ENCODE data around the gene RAET1G. TPM values are rescaled to one million over a fixed set of nuclear protein-coding genes. Genes with fewer than 3 reads are reported as not detected.
"Not testable (repeated sequence)": the region's sequence is repeated elsewhere in the genome, so short reads cannot be mapped to it uniquely, and the experiment has no call there.

RAET1G gene
- total RNA-seq, 2 experiments from 2014 or later: not detected

DNA sequence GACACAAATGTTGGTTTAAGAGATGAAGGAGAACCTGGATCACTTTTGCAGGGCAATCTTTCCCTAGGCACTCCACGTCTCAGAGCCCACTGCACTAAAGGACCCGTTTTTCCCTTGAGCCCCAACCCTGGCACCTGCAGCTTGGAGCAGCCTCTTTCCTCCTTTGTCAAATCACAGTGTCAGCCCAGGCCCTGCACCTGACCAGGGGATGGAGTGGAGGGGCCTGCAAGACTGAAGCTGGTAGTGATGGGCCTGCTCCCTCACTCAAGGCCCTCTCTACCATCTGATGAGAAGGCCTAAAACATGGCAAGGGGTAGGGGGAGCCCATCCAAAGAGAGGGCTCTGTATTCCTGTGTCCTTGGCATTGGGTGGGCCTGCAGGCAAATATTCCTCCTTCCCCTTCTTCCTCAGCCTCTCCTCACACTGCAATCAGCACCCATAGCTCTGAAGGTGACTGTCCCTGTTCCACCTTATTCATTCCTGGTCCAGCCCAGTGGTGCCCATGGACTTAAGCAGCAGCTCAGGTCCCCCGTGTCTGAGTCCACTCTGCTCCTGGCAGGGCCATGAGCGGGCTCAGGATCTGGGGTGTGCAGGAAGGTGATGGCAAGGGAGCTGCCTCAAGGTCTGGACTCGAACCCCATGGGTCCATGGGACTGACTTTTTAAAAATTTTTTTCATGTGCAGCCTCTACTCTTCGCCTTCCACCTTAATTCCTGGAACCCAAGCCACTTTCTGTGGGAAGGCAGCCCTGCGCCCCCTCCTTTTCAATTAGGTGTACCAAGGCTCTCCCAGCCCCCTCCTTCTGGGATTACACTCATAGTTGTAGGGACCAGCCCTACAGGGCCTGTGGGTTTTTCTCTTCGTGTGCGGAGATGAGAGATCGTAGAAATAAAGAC is 6.7 kb downstream of the RAET1G start:
- no peaks in the 10 kb centered on the region for H3K9me3 Mint-ChIP-seq
- H3K4me1 Mint-ChIP-seq: peaks cover 2% of the 10 kb centered on the region
- H3K27ac Mint-ChIP-seq: no peak overlapping the region
- H3K4me3 Mint-ChIP-seq: no peak overlapping the region
- H3K36me3 Mint-ChIP-seq: no peaks in the 10 kb centered on the region
- peaks cover 26% of the 10 kb centered on the region for H3K27me3 Mint-ChIP-seq
- DNase-seq: no peak

DNA sequence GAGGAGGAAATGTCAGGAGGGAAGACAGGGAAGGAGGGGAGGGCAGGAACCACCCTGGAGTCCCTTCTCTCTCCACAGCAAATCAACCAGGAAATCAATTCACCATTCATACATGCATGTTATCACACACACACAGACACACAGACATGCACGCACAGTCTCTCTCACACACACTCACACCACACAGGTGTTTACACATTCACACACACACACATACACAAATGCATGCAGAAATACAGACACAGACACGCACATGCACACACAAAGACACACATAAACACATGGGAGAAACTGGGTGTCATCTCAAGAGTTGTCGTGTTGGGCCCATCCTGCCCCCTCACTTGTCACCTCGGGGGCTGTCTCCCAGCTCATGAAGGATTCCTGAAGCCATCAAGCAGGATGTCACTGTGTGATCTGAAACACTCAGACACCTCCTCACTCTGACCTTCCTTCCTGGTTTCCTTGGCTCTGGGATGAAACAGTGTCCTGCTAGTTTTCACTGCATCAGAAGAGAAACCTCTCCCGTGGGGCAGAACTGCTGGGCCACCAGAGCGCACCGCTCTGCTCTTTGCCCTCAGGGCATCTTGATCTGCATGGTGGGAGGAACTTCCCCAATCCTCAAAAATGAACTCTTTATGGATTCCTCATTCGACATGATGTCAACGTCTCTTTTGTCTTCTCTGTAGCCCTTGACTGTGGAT is 9.2 kb downstream of the RAET1G start:
- Mint-ChIP-seq H3K27ac (no peak overlapping the region), H3K36me3 (no peaks in the 10 kb centered on the region), H3K27me3 (peaks cover 11% of the 10 kb centered on the region), H3K4me3 (no peak overlapping the region), H3K9me3 (peaks cover 4% of the 10 kb centered on the region), H3K4me1 (peaks cover 2% of the 10 kb centered on the region)
- no peak for DNase-seq

DNA sequence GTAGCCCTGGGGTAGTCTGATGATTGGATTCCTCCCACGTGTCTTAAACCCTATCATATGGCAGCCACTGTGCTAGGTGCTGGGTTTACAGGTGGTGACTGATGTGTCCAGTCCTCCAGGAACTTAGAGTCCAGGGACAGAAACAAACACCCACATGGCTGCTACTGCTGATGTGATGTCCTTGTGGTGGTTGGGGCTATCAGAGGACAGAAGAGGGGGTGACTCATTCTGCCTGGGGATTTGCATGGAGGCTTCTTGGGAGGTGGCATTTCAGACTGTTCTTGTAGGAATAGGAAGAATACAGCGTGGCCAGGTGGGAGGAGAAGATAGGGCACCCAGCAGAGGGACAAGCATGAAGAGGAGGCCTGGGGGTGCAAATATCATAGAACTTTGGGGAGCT is 9.8 kb downstream of the RAET1G start:
- H3K36me3 Mint-ChIP-seq: no peaks in the 10 kb centered on the region
- H3K4me1 Mint-ChIP-seq: peaks cover 2% of the 10 kb centered on the region
- H3K27me3 Mint-ChIP-seq: peaks cover 7% of the 10 kb centered on the region
- H3K27ac Mint-ChIP-seq: no peak overlapping the region
- no peak for DNase-seq
- H3K9me3 Mint-ChIP-seq: peaks cover 7% of the 10 kb centered on the region
- no peak overlapping the region for H3K4me3 Mint-ChIP-seq

DNA sequence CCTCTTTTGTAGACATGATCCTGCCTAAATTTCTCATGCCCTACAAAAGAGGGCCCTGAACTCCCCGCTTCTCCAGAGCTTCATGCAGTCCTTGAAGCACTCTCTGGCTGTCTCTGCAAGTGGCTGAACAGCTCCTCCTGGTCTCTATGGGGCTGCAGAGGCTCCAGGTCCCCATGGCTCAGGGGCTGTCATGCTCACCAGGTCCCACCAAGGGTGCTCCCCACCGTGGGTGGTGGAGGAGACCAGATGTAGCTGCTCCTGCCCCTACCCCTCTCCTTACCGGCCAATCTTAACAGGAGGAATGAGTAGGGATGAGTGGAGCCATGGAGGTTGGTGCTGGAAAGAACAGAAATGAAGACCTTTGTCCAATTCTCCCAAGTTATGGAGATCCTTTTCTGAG is 10.2 kb downstream of the RAET1G start:
- not testable (repeated sequence) for H3K36me3 Mint-ChIP-seq, H3K4me3 Mint-ChIP-seq, DNase-seq, H3K27me3 Mint-ChIP-seq, H3K4me1 Mint-ChIP-seq, H3K9me3 Mint-ChIP-seq, H3K27ac Mint-ChIP-seq

DNA sequence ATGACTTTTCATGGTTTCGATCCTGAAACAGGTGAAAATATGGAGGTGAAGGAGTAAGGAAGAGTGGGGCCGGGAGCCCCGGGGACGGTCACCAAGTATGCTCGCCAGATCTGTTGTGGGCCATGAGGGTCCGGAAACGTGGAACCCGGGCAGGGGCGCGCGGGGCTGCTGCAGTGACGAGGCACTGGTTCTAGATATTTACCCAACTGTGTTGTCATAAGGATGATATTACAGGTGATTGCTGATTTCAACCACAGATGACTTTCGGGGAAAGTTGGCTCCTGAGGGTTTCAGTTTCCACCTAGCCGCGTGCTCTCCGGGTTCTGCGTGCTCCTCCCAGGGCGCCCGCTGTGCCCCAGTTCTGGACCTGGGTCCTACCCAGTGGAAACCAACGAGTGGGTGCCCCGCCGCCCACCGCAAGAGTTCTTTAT is 12.2 kb downstream of the RAET1G start:
- Mint-ChIP-seq H3K9me3 (peaks cover 9% of the 10 kb centered on the region), H3K4me3 (no peak overlapping the region), H3K36me3 (no peaks in the 10 kb centered on the region), H3K27me3 (peaks cover 7% of the 10 kb centered on the region), H3K27ac (no peak overlapping the region), H3K4me1 (no peaks in the 10 kb centered on the region)
- DNase-seq: no peak

DNA sequence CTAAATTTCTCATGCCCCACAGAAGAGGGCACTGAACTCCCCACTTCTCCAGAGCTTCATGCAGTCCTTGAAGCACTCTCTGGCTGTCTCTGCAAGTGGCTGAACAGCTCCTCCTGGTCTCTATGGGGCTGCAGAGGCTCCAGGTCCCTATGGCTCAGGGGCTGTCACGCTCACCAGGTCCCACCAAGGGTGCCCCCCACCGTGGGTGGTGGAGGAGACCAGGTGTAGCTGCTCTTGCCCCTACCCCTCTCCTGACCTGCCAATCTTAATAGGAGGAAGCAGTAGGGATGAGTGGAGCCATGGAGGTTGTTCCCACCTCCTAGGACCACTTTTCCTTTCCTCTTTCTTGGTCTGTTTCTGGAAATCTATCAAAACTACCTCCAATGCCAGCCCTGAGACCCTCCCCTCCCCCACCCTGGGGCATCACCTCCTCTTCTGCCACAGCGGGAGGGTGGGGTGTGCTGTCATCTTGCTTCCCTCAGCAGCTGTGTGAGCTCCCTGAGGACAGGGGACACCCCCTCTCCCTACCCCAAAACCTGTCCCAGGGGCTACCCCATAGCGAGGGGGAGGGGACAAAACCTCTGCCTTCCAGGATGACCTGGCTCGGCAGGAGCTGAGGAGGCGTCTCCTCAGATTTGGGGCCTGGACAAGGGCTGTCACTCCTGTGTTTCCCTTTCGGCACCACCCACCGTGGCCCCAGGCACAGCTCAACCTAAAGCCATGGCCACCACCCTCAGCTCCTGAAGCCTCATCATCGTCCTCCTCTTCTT is 13.0 kb downstream of the RAET1G start:
- no peak overlapping the region for H3K27ac Mint-ChIP-seq
- no peaks in the 10 kb centered on the region for H3K4me1 Mint-ChIP-seq
- no peak overlapping the region for H3K4me3 Mint-ChIP-seq
- peaks cover 9% of the 10 kb centered on the region for H3K9me3 Mint-ChIP-seq
- H3K36me3 Mint-ChIP-seq: no peaks in the 10 kb centered on the region
- no peak for DNase-seq
- H3K27me3 Mint-ChIP-seq: peaks cover 7% of the 10 kb centered on the region

DNA sequence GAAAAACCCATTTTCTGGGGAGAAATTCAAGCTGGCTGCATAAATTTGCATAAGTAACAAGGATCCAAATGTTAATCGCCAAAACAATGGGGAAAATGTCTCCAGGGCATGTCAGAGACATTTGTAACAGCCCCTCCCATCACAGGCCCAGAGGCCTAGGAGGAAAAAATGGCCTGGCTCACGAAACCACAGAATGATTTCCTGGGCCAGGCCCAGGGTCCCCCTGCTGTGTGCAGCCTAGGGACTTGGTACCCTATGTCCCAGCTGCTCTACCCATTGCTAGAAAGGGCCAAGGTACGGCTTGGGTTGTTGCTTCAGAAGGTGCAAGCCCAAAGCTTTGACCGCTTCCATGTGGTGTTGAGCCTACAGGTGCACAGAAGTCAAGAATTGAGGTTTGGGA is 14.4 kb downstream of the RAET1G start:
- not testable (repeated sequence) for H3K4me1 Mint-ChIP-seq, H3K9me3 Mint-ChIP-seq, H3K27me3 Mint-ChIP-seq, DNase-seq, H3K4me3 Mint-ChIP-seq, H3K36me3 Mint-ChIP-seq, H3K27ac Mint-ChIP-seq

DNA sequence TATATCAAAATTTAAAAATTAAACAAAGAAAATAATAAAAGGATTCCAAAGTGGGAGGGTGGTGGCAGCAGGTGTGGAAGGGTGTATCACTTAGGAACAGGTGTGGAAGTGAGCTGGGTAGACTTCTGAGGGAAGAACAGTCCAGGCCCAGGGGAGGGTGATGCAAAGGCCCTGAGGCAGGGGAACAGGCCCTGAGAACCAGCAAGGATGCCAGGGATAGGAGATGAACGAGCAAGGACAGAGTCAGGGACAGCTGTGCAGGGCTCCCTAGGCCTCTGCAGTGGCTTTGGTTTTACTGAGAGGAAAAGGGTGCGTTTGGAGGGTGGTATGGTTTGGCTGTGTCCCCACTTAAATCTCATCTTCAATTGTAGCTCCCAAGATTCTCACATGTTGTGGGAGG is 15.6 kb downstream of the RAET1G start:
- H3K4me1 Mint-ChIP-seq: no peaks in the 10 kb centered on the region
- peaks cover 11% of the 10 kb centered on the region for H3K27me3 Mint-ChIP-seq
- H3K27ac Mint-ChIP-seq: no peak overlapping the region
- no peak for DNase-seq
- H3K4me3 Mint-ChIP-seq: no peak overlapping the region
- no peaks in the 10 kb centered on the region for H3K36me3 Mint-ChIP-seq
- H3K9me3 Mint-ChIP-seq: peaks cover 9% of the 10 kb centered on the region

DNA sequence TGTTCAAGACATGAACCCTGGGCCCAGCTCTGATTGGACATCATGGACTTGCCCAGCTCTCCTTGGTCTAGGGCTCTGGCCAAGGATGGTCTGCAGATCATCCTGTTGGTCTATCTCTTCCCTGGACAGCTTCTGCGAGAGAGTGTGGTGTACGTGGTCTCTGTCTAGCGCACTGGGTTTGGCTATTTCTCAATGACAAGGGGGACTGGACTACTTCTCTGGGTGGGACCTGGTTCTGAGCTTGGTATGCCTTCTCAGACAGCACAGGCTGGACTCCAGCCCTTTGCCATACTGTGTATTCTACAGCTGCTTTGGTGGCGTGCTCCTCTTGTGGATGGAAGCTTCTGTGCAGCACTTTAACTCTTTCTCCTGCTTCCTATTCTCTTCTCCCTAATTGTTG is 16.5 kb downstream of the RAET1G start:
- peaks cover 9% of the 10 kb centered on the region for H3K9me3 Mint-ChIP-seq
- no peak overlapping the region for H3K4me3 Mint-ChIP-seq

DNA sequence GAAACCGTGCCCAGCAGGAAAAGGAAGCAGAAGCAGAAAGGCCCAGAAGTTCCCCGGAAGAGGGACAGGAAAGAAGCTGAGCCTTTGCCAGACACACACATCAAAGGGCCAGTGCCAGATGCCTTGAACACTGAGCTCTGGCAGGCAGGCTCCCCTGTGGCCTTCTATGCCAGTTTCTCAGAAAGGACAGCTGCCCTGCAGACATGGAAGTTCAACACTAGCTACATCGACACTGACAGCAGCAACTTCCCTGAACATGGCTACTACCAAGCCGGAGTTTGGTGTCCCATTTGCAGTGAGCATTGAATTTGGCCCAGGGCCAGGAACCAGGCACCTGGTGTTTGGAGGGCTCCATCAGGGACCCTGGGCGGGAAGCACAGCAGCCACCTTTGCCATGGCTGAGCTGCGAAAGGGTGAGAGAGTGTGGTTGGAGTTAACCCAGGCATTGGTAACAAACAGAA is 17.0 kb downstream of the RAET1G start:
- Mint-ChIP-seq H3K4me3 (no peak overlapping the region), H3K9me3 (peaks cover 9% of the 10 kb centered on the region), H3K27ac (no peak overlapping the region), H3K4me1 (no peaks in the 10 kb centered on the region), H3K36me3 (no peaks in the 10 kb centered on the region), H3K27me3 (peaks cover 4% of the 10 kb centered on the region)
- no peak for DNase-seq

More for the DNA sequence above, 16.5 kb downstream of the RAET1G start:
- no peak for DNase-seq
- no peaks in the 10 kb centered on the region for H3K36me3 Mint-ChIP-seq
- peaks cover 7% of the 10 kb centered on the region for H3K27me3 Mint-ChIP-seq
- H3K27ac Mint-ChIP-seq: no peak overlapping the region
- no peaks in the 10 kb centered on the region for H3K4me1 Mint-ChIP-seq

DNA sequence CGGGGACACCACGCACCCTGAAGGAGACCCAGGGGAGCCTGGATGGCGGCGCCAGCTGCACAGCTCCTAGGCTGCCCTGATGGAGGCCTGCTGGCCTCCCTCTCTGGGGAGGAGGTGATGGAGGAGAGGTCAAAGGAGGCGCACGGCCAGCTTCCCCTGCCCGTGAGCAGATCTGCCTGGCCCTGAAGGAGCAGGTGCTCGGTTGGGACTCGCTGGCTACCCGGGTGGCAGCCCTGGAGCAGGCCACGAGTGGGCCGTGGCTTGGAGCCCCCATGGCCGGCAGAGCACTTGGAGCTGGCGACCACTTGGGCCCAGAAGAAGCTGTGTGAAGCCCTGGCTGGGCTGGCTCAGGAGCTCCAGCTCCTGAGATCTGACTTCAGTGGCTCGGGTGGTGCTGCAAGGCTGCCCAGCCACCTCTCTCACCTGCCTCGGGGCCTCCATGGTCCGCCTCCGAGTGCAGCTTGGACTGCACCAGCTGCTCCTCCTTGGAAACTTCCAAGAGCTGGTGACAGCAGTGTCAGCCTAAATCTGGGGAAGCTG is 17.5 kb downstream of the RAET1G start:
- peaks cover 9% of the 10 kb centered on the region for H3K9me3 Mint-ChIP-seq
- no peak overlapping the region for H3K4me3 Mint-ChIP-seq
- H3K36me3 Mint-ChIP-seq: no peaks in the 10 kb centered on the region
- H3K4me1 Mint-ChIP-seq: no peaks in the 10 kb centered on the region
- H3K27me3 Mint-ChIP-seq: peaks cover 4% of the 10 kb centered on the region
- H3K27ac Mint-ChIP-seq: no peak overlapping the region
- no peak for DNase-seq

DNA sequence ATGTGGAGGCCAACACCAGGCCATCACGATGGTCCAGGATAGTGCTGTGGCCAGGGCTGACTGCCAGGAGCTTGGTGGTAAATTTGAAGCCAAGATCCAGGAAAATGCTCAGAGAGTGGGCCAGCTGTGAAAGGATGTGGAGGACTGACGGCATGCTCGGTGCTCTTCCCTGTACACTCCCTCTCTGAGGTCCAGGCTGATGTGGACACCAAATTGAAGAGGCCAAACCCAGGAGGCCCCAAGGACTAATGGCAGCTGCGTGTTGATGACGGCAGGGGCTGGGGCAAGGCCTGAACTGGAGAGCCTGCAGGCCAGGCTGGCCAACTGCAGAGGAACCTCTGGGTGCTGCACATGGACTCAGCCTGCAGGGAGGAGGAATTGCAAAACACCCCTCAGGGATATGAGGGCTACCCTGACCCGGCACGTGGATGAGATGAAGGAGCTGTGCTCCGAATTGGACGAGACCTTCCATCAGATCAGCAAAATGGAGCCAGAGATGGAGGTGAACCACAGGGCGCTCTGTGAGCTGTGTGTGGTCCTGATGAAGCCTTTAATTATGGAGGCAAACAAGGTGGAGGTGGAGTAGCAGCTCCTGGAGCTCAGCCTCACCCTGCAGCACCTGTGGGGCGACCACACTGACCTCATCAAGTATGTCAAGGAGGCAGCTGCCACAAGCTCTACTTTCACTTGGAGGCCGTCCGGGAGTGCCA is 18.1 kb downstream of the RAET1G start:
- H3K36me3 Mint-ChIP-seq: no peaks in the 10 kb centered on the region
- no peaks in the 10 kb centered on the region for H3K4me1 Mint-ChIP-seq
- H3K27ac Mint-ChIP-seq: no peak overlapping the region
- peaks cover 4% of the 10 kb centered on the region for H3K27me3 Mint-ChIP-seq
- H3K4me3 Mint-ChIP-seq: no peak overlapping the region
- no peak for DNase-seq
- H3K9me3 Mint-ChIP-seq: peaks cover 9% of the 10 kb centered on the region

DNA sequence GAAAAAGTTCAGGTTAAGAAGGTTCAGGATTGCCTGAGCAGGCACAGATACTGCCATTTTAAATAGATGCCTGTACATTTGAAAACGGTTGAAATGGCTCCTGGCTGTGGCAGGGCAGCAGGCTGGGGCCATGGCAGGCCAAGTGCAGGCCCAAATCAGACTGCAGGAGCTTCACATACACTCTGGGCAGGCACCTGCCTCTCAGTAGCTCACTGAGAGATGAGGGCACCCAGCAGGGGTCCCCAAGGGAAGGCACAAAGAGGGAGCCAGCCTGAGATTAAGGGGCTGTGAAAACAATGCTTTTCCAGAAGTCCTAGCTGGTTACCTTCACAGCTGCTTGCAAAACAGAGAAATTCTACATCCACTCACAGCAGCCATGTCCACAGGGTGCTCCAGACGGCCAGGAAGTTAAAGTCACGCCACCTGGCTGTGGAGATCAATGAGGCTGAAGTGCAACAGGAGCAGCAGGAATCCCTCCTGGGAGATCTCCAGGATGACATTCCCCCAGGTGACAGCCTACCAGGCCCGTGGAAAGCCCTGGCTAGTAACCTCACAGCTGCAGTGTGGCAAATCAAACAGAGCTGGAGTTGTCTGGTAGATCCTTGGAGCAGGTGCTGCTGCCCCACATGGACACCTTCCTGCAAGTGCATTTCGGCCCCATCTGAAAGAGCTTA is 18.8 kb downstream of the RAET1G start:
- H3K27me3 Mint-ChIP-seq: peaks cover 4% of the 10 kb centered on the region
- no peak for DNase-seq
- no peak overlapping the region for H3K27ac Mint-ChIP-seq
- no peaks in the 10 kb centered on the region for H3K36me3 Mint-ChIP-seq
- H3K9me3 Mint-ChIP-seq: peaks cover 9% of the 10 kb centered on the region
- H3K4me3 Mint-ChIP-seq: no peak overlapping the region
- no peaks in the 10 kb centered on the region for H3K4me1 Mint-ChIP-seq
